NOMO-1 treated with dmso at 0.1 percent for 144 hours (cell line): ENCODE measurements around the gene DACH1.

ENCODE experiments used
- DNase-seq: peaks from one replicate; lab custom pipeline; 2025; ENCODE audit not compliant: unreplicated experiment; lab: John Stamatoyannopoulos, UW

Gene DACH1

DNA sequence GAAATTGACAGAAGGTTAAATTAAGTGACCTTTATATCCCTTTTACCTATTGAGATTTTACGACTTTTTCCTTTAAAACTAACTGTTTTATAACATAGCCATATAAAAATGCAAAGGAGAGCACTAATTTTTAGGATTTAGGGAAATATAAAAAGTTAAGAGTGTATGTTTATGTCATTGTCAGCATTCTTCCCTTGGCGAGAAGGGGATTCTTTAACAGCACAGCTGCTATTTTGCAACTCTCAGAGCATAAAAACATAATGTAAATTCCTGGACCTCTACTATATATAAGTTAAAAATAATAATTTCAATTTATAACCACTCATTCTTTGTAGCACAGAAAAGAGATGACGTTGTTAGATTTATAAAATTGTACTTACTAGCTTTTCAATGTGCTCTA, 363.2 kb downstream of the DACH1 start:
- no peak for DNase-seq

DNA sequence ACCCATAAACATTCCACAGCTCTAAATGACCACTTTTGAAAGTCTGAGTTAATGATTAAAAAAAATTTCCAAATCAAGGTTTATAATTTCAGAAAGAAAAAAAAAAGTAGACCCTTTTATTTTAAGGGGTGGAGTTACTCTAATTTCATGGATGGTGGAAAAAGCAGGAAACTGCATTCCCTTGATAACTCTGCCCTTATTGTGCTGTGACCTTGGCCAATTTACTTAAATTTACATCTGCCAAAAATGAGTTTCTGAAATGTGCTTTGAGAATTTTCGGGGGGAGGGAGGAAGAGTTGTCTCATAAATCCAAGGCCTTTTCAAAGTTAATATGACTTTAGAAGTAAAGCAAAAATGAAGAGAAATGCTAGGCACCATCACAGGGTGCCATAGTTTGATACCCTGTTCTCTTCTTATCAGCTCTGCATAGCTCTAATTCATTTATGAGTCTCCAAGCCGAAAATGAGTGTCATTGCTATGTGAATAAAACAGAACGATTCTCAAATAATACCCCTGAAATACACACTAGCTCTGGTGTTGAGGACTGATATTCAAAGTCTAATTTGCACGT, 367.0 kb downstream of the DACH1 start:
- DNase-seq: no peak

DNA sequence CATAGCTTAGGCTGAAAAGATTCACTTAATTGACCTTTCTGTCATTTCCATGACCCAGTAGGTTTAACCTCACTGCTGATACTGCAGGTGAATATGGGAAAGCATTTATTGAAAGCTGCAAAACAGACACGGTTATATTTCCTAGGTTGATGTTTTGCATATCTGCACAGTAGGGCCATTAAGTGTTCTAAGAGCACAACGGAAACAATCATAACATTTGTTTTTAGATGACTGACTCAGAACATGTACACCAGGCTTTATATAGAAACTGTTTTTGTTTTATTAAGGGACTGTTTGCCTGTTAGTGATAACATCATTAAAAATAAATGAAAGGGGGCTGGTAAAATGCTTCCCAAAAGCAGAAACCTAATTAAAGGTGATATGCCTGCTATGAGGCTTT, 367.8 kb downstream of the DACH1 start:
- DNase-seq: no peak

DNA sequence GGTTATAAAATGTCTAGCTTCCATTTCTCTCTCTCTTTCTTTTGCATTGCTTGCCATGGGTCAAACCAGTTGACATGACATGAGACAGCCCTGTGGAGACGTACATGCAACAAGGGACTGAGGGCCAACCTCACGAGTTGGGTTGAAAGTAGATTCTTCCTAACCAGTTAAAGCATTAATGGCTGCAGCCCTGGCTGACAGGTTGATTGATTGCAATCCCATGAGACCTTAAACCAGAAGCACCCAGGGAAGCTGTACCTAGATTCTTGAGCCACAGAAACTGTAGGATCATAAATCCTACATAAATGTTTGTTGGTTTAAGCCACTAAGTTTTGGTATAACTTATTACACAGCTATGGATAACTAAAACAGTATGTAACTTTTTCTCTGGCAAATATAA, 373.8 kb downstream of the DACH1 start:
- DNase-seq: no peak

DNA sequence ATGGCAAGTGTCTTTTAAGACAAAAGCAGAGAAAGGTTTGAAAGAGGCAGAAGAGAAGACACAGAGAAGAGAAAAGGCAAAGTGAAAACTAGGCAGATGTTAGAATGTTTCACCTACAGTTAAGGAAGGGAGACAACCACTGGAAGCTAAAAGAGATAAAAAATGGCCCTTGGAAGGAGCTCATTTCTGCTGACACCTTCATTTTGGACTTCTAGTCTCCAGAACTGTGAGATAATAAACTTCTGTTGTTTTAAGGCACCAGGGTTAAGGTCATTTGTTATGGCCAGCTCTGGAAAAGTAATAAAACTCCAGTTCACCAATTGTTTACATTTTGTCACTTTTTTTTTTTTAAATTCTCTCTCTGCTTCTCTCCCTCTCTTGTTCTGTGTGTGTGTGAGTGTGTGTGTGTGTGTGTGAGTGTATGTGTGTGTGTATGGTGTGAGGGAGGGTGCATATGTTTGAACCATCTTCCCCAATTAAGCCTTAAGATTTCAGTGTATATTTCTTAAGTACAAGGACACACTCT, 374.6 kb downstream of the DACH1 start:
- DNase-seq: no peak

DNA sequence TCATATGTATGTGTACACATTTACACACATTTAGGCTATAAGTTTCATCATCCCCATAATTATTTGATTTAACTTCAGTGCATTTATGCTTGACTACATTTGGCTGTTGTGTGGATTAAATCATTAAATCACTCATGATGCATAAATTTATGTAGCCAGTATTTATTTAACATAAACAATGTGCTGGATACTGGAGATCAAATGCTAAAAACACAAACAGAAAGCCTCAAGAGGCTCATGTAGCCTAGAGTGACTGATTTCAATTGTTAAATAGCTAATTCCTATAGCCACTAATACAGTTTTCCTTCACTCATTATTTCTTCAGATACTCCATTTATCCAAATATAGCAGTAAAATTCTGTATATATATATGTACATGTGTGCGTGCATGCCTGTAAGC, 376.0 kb downstream of the DACH1 start:
- DNase-seq: no peak

DNA sequence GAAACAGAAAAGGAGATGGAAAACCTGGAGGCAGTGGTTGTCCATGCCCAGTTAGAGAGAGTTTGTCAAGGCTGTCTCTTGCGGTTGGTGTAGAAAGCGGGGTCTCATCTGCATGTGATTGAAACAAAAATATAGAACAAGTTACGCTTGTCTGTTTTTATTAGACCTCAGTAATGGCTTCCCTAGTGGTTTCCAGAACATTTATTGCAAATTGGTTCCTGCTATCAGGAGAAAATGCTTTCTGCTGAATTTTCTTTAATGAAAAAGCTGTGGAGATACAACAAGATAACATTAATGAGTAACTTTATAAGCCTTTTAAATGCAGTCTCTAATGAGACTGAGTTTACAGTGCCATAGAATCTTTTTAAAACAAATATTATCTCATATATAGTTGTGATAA, 378.0 kb downstream of the DACH1 start:
- DNase-seq: no peak

DNA sequence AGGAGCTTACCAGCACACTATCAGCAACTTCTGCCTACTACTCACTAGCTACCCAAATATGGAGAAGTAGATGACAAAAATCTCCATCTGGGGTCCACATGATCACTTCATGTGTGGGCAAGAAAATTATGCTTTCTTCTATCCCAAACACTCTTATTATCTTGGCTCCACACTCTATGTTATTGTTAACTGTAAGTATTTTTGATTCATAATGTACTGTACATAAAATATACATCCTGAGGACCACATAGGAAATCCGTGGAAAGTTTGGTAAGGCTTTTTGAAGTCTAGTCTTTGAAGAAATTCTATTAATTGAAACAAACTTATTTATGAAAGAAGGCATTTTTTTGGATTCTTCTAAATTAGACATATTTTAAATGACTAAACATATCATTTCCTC, 378.8 kb downstream of the DACH1 start:
- DNase-seq: no peak

DNA sequence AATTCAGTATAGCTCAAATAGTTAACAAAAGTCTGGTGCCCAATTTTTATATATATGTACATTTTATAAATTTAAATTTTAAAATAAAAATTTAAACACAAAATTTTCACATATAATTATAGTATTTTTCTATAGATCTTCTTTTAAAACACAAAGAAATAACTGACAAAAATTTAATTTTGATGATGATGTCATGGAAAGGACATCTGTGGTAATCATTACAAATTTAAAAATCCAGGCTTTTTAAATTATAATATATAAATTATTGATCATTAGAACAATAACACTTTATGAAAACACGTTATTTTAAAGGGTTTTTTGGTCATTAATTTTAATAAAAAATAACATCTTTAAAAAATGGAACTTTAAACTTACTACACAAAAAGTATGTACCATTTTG, 381.1 kb downstream of the DACH1 start:
- no peak for DNase-seq

DNA sequence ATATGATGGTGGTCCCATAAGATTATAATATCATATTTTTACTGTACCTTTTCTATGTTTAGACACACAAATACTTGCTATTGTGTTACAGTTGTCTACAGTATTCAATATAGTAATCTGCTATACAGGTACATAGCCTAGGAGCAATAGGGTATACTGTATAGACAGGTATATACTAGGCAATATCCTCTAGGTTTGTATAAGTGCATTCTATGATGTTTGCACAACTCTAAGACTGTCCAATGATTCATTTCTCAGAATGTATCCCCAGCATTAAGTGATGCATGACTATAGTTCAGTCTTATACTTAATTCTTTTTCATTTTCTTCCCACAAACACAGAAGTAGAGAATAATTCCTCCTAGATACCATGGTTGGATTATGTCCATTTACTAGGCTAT, 383.3 kb downstream of the DACH1 start:
- DNase-seq: no peak

DNA sequence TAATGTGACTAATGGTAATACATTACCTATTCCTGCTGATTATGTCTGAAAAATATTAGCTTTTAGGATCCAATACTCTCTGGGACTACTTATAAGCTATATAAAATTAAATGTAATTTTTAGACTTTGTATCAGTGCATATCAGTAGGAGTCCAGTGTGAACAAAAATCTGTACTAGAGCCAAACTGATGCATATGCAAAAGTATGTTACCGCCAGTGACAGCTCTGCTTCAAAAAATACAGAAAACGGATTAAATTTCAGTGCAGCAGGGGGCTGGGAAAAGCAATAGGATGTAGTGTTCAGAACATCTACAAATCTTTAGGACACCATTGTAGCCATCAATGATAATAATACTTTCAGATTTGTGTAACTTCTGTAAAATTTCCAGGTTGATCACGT, 385.5 kb downstream of the DACH1 start:
- DNase-seq: no peak

DNA sequence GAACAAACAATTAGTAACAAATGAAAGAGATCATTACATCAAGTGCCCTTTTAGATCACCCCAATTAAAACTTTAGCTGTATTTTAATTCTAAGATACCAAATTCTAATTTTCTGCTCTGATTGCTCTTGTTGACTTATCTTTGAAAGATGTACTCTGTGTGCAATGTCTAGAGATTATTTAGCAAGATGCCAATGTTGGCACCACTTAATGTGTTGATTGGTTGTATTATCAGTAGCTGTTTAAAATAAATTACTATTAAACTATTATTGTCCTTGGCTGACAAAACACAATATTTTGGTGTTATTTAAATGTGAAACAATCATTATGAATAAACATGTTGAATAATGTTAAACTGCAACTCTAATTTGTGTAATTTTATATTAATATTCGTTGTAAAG, 386.0 kb downstream of the DACH1 start:
- DNase-seq: no peak

DNA sequence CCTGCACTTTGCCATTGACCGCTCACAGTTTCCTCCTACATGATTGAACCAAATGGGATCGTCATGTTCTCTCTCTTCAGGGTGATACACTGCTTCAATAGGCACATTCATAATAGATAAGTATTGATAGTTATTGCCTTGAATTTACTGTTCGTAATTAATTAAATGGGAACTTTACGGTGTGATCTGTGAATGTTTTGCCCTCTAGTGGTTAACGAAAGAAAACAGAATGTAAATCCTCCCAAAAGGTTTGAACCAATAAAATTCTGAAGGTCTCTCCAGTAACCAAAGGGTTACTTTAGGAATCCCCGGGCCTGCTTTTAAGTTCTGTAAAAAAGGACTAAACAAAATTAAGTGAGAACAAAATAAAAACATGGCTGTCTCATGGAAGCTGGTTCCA, 389.3 kb downstream of the DACH1 start:
- no peak for DNase-seq

DNA sequence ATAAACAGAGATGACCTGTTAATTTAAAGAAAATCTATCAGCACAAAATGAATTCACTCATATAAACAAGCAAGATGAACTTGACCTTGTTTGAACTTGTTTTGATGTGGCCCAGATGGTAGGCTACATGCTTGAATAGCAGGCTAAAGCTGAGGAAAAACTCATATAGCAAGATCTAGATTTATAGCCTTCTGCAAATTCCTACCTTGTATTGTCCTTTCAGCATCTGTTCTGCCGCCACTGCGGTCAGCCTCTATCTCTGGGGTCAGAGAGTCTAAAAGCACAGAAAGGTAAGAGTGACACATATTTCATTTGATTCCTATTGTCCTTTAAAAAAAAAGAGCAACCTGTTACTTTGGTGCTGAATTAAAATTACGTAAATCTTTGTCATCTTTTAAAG, 392.1 kb downstream of the DACH1 start:
- DNase-seq: no peak

DNA sequence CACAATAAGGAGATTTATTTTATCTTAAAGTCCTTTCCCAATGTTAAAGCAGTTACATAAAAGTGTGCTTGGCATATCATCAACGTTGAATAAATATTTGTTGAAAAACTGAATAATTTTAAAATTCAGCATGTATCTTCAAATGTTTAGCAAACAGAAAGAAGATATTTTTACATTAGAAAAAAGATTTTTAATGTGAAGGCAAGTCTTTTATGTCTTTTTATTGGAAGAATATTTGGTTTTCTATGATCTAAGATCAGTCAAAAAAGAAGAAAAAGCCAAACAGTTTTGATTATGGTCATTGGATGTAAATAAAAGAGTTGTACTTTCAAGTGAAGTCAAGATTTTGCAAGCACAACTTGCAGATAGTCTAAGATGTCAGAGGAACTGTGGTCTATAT, 397.4 kb downstream of the DACH1 start:
- DNase-seq: no peak

DNA sequence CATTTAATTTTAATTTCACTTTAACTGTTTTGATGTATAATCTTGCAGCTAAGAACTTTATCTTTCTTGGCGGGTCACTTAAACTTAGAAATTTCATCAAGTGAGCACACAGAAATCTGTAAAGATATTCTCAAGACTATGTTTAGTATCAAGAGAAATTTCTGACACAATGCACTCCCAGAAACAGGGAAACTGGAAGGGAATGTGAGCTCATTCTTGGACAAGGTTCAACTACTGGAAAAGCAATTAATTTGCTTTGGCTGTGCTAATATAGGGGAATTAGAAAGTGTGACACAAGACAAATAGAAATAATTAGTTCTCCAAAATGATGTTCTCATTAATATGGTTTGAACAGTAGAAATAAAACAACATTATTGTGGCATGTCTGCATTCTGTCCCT, 402.3 kb downstream of the DACH1 start:
- no peak for DNase-seq

DNA sequence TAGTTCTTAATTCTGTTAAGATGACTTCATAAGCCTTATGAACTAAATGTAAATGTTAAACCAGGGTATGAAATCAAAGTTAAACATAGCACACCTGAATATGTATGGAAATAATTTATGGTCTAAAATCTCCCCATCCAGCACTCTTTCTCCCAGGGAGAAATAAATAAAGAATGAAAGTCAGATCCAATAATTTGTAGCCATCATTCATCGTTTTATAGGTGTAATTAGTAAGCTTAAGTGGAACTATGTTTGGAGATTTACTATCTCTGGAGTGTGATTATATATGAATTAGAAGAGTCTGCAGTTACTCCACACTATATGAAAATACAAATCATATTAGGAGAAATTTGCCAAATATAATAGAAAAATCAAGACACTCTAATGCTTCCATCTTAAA, 405.1 kb downstream of the DACH1 start:
- no peak for DNase-seq

DNA sequence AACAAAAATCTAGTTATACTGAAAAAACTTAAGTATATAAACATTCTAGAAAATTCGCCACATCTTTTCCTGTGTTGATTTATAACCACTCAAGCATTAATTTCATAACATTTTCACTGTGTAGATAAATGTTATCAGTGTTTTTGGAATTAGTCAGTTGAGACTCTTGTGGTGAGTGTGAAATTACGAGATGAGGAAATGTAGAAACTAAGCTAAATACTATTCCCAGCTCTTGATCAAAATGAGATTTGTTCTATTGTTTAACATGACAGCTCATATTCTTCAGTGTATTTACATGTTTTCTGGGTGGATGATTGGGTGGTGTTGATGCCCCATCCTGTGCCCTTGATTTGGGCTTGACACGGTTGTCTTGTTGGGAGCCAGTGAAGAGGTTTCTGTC, 406.8 kb downstream of the DACH1 start:
- DNase-seq: no peak

DNA sequence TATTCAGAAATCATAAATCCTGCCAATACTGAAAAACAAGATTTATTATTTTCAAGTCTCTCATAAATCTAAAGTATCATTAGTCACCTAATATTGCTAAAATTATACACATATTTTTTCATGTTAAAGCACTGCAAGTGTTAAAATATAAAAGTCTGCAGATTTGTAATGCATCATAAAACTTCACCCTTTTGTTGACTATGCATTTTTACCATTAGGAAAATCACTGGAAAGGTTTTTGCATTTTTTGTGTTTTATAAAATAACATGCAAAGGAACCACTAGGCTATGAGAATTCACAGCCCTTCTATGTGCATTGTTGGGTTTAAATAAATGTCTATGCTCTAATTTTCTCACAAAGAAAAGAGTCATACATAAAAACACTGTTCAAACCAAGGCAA, 407.3 kb downstream of the DACH1 start:
- DNase-seq: no peak

DNA sequence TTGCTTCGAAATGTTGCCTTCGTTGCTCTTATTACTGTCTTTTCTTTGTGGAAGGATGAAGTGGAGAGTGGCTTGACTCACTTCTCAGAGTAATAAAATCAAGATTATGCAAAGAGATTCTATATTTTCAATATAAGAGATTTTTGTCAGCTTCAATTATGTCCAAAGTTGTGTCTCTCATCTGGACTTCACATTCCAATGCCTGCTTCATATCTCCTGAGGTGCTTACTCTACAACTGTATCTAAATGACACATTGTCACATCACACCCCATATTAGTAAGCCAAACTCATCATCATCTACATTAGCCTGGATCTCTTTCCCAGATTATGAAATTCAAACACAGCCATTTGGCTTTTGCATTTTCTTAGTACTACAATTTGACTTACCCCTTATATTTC, 409.4 kb downstream of the DACH1 start:
- DNase-seq: no peak

DNA sequence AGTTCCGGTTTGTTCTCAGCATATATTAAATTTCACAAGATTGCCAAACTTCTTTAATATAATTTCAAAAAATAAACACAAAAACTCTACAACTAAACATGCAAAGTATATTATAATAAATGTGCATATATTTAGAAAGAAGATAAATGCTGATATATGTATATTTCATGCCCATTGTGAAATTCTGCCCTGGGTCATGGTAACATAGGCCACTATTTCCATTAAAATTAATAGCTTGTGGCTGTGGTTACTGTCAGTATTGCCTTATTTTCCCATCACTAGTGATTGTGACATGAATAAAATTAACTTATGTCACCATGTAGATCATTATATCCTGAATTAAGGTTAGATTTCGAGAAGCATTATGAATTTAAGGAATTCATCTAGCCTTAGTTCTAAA, 410.9 kb downstream of the DACH1 start:
- no peak for DNase-seq

DNA sequence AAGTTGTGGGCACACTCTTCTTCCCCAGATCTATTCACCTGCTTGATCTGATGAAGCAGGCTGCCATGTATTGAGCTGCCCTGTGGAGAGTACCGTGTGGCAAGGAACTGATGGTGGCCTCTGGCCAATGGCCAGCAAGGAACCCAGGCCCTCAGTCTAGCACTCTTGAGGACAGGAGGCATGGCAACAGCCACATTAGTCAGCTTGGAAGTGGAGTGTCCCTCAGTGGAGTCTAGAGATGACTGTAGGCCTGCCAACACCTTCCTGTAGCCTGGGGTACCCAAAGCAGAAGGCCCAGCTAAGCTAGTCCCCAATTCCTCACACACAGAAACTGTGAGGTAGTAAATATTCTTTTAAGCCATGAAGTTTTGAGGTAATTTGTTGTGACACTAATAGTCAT, 412.5 kb downstream of the DACH1 start:
- DNase-seq: no peak

DNA sequence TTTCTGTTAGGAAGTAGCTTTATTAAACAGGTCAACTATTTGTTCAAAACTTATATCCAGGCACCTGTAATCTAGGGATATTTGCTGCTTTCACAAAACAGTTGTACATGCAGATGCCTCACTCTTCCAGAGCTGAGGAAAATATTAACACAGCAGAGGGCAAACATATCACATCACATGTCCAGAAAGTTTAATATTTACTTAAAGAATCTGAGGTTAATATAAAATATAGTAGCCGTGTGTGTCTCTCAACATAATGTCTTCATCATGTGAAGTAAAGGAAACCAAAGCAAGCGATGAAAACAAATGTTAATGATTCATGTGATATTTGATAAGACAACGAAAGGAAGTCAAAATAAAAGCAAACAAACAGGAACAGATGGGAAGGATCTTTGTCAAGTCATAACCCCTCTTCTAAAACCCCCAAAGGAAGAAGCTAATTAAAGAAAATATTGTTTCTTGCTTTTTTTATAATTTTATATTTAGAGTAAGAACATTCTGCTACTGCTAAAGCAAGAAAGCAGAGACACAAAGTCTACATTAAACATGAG, 418.8 kb downstream of the DACH1 start:
- no peak for DNase-seq
